ENCODE data around the gene FHIT.
"Not testable (repeated sequence)": the region's sequence is repeated elsewhere in the genome, so short reads cannot be mapped to it uniquely, and the experiment has no call there.

The FHIT gene

DNA sequence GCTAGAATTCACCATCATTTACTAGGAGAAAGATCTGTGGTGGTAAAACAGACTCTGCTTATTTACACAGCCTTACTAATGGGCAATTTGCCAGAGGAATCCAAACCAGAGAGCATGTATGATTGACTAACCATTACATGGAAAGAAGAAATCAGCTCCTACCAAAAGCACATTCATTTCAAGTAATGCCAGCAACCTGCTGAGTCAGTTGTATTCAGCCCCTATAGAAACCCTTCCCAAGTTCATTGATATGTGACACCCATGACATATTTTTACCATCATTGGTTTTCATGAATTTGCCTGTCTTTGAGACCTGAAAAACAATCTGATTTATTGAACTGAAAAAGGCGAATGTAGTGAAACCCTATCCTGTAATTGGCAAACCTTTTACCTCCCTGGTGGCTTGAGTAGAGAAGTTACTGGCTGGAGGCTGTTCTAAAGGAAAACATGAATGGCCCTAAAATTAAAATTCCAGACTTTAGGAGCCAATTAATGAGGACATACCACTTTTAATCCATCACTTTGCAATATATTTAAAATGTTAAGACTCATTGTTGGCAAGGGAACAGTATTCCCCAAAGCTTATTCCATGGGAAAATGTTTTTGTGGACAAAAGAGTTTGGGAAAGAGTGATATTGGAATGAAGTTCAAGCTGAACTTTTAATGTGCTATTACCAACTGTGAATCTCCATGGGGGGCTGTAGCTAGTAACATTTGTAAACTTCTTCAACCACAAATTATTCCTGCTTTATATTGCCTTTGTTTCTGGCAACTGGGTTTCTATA lies 542.9 kb downstream of the FHIT start:
- DNase-seq (ENCODE audit: low read depth, low spot score), result peak; percentile 84

DNA sequence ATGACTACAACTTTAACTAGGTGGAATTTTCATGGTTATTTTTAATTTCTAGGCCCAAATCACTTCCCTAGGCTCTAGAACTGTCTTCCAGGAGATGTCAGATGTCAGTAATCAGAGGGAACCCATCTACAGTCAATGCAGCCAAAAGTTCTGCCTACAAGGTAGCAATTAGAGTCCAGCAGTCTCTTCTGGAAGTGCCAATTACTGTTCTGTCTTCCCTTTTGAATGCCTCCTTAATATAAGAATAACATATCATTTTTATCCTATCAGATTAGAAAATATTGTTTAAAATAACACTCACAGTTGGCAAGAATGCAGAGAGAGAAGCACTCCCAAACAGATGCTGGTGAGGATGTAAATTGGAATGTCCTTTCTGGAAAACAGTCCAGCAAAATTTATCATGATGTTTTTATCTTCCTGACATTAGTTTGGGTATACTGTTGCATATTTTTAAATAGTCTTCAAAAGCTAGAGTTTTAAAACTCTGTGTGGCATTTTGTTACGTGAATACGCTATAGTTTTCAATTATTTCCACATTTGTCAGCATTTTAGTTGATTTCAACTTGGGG lies 543.7 kb downstream of the FHIT start:
- DNase-seq (ENCODE audit: low read depth, low spot score), result no peak

DNA sequence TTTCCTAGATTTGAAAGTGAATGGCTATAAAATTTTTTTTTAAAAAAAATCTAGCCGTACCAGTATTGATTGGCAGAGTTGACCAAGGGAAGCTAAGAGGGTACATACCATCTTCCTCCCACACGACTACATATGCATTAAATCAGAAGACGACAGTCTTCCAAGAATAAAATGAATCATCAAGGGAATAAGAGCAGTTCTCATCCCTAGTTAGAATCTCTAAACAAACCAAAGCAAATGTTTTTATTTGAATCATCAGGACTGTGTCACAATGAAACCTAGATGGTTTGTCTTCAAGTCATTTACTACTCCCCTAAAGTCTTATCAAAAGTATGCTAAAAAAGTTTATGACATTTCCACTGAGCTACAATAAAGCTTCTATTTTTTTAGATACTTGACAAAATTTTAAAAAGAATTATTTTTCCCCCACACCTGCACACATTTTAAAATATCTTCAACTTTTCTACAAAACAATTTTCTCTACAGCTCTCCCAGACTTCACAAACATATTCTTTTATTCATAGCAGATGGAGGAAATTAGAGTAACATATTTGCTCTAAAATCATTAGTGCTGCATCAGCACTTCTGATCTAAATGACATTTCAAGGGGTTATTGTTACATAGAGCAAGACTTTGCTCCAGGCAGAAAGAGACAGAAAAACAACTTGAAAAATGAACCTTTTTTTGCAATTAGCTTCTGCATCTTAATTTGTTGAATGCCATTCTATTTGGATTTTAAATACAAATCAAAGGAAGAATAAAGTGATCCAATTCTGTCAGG lies 547.1 kb downstream of the FHIT start:
- DNase-seq (ENCODE audit: low read depth, low spot score), result no peak

DNA sequence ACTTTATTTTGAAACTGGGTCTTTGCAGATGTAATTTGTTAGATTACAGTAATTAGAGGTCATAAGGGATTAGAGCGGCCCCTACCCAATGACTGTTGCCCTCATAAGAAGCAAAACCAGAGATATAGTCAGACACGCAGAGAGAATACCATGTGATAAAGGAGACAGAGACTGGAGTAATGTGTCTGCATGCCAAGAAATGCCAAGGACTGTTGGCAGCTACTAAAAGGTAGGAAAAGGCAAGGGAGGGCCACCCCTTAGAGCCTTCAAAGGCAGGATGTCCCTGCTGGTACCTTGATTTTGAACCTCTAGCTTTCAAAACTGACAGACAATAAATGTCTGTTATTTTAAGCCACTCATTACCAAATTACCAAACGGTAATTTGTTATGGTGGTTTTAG lies 548.2 kb downstream of the FHIT start:
- no peak for DNase-seq (ENCODE audit: low read depth, low spot score)

DNA sequence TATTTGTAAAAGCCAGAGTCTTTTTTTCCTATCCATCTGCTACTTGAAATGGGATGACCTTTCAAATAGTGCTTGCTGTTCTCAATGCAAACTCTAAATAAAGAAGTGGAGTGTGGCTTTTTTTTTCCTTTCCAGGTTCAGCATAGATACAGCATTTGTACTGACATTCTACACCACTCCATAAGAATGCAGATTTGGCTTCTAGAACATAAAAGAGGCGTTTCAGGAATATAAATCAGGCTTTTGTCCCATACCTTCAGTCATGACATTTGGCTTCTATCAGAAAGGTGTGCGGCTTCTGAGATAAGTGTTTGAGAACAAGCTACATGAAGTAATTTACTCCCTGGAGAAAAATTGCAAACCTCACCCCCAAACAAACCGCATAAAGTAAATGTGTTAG lies 553.1 kb downstream of the FHIT start:
- no peak for DNase-seq (ENCODE audit: low read depth, low spot score)

DNA sequence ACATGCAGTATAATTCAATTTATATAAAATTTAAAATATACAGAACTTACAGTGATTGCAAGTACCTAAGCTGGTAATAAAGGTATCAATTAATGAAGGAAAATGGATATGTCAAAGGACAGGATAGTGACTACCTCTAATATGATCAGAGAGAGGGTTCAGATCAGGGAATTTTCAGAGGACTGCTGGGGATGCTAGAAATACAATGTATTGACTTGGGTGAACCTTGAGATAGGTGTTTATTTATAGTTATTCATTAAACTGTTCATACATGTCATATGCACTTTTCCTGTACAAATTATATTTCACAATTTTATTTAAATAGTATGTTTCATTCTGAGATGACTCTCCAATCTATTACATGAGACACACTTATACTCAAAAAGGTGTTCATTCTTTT lies 554.1 kb downstream of the FHIT start:
- no peak for DNase-seq (ENCODE audit: low read depth, low spot score)

DNA sequence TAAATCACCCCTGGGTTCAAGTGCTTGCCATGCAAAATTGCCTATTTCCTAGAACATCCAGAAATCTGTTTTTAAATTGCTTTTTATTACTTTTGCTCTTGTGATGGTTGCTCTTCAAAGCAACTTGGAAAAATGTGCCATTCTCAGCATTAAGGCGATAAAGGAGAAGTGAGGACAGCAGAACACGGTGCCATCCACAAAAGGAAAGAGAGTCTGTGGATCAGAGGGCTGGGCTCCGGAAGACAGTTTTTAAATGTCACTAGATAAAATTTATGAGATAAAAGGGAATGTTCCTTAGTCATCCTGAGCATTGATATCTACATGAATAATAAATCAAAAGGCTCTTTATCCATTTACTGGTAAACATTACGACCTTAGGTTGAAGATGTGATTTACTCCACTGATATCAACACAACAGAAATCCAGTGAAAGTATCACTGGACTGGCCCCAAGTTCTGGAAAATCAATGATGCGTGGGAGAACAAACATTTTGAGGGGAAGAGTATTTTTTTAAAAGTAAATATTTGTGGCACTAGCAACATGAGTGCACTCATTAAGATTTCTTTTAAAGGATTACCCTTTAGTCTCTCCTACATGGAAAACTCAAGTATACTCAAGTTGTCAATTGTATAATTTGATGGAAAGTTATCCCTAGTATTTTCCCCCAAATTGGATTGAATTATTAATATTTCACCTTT lies 554.7 kb downstream of the FHIT start:
- DNase-seq (ENCODE audit: low read depth, low spot score), result no peak

DNA sequence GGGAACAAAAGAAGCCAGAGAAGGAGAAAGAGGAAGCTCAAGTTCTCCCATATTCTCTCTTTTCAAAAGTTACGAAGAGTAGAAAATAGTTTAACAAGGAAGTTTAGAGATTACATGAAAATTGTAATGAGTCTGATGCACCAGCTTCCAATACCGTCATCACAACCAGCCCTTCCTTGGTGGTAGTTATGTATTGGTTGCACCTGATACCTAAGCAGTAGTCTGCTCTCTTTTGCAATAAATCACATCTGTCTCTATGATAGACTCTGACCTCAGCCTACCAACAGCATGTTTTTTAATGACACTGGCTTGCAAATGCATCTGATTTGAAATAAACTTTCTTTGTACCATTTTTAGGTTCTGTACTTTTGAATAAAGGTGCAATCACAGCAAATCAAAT lies 575.8 kb downstream of the FHIT start:
- DNase-seq (ENCODE audit: low read depth, low spot score), result no peak

DNA sequence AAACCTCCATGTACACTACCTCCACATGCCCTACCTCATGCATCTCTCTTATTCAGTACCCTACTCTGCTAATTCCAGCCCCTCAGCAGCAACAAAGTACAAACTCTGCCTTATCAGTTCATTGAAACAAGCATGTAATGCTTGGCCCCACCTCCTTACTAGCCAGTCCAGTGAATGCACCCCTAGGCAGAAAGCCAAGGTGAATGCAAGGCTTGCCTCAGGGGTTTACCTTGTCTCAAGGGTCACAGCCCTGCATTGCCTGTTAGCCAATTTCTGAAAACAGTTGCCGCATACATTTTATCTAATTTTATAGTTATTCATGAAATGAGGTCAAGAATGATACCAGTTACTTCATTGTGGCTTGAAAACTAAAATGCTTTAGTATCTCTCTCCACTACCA lies 576.4 kb downstream of the FHIT start:
- DNase-seq (ENCODE audit: low read depth, low spot score), result no peak

DNA sequence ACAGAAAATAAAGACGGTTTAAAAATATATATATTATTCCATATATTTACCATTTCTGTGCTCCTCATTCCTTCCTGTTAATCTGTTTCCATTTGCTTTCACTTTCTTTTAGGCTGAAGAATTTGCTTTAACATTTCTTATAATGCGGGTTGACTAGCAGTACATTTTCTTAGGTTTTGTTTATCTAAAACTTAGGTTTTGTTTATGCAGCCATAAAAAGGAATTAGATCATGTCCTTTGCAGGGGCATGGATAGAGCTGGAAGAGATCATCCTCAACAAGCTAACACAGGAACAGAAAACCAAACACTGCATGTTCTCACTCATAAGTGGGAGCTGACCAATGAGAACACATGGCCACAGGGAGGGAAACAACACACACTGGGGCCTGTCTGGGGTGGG lies 578.1 kb downstream of the FHIT start:
- DNase-seq (ENCODE audit: low read depth, low spot score), result no peak

DNA sequence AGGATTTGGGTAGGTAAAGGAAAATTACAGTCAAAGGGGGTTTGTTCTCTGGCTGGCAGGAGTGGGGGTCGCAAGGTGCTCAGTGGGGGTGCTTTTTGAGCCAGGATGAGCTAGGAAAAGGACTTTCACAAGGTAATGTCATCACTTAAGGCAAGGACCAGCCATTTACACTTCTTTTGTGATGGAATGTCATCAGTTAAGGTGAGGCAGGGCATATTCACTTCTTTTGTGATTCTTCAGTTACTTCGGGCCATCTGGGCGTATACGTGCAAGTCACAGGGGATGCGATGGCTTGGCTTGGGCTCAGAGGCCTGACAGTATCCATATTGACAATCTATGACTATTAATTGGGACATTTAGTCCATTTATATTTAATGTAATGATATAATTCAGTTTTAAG lies 578.9 kb downstream of the FHIT start:
- not testable (repeated sequence) for DNase-seq (ENCODE audit: low read depth, low spot score)

DNA sequence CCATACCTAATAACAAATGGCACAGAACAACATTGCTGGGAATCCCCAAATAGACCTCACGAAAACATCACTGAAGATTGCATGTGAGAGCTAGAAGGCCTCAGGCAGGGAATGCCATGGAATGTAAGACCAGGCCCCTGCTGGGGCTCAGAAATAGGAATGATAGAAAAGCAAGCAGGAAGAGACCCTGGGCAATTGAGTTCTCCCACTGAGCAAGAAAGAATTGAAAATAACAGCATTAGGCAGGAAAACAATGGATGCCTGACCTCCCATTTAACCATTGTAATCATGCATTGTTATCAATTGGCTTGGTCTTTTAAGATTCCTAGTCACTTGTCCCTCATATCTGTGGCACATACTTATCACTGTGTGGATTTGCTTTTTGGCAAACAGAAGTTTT lies 581.6 kb downstream of the FHIT start:
- no peak for DNase-seq (ENCODE audit: low read depth, low spot score)

DNA sequence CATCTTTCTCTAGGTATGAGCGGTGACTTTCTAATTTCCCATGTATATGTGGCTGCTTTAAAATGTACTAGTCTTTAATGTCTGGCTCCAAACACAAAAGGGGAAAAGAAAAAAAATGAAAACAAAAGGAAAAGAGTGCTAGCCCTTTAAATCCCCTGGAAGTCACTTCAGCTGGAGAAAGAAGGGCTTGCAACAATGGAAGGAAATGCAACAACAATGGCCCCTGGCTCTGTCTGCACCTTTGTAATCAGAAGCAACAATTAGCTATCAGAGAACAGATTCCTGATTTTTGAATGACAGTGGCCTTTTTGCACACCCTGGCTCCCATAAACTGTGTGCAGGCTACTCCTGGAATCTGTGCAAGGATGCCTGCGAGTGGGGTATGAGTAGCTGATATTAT lies 591.2 kb downstream of the FHIT start:
- no peak for DNase-seq (ENCODE audit: low read depth, low spot score)

DNA sequence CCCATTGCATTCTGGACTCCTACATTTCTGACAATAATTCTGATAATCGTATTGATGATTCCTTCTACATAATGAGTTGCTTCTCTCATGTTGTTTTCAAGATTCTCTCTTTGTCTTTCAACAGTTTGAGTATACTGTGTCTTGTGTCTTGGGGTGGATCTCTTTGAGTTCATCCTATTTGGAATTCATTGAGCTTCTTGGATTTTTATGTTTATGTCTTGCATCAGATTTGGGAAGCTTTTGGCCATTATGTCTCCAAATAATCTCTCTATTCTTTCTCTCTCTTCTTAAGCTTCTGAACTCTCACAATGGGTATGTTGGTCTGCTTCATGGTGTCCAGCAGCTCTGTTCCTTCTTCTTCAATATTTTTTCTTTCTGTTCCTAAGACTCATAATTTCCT lies 592.2 kb downstream of the FHIT start:
- DNase-seq (ENCODE audit: low read depth, low spot score), result no peak

DNA sequence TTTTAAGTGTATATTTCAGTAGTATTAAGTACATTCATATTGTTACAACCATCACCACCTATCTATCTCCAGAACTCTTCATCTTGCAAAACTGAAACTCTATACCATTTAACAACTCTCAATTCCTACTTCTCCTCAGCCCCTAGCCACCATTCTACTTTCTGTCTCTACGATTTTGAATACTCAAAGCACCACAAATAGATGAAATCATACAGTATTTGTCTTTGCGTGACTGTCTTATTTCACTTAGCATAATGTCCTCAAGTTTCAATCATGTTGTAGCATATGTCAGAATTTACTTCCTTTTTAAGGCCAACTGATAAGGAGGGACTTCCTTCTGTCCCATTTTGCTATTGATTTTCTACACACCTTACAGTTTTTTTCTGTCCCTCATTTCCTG lies 593.3 kb downstream of the FHIT start:
- no peak for DNase-seq (ENCODE audit: low read depth, low spot score)

DNA sequence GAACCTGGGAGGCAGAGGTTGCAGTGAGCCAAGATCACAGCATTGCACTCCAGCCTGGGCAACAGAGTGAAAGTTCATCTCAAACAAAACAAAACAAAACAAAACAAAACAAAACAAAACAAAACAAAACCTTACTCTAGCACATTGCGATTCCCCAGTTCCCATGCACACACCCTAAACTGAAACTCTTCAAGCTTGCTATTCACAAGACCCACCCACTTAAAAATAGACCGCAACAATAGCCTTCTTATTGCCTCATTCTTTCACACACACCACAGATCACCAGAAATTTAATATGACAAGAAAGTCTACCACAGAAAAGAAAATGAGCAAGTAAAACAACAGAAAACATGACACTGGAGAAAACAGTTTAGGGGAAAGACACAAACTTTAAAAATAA lies 598.4 kb downstream of the FHIT start:
- DNase-seq (ENCODE audit: low read depth, low spot score), result no peak

DNA sequence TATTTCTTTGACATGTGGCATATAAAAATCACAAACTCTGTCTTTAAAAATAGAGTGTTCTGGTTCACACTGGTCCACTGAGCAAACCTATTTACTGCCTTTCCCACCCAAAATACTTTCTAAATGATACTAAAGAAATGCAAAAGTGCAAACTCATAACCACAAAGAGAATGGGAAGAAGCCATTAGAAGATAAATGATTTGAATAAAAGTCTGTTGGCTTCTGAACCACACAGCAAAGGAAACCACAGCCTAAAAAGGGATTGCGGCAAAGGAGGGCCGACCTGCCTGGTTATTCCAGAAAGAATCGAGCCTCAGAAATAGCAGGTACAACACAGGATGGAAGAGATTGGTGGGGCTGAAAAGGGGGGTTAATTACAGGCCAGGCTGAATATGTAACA lies 599.5 kb downstream of the FHIT start:
- DNase-seq (ENCODE audit: low read depth, low spot score), result no peak

DNA sequence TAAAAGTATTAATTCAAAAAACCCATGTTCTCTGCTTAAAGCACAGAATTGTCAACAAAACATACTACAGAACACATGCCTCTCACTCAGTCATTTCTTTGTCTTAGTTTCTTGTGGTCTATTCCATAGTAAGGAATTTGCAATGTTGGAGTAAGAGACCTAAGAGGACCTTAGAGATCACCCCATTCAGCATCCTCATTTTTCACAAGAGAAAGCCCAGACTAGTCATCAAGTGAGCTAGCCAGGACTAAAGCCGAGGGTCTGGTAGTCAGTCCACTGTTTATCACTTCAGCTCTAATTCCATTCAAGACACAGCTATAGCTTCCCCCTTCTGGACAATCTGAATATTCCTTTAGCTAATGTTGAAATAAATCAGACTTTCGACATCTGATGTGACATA lies 601.1 kb downstream of the FHIT start:
- DNase-seq (ENCODE audit: low read depth, low spot score), result no peak

DNA sequence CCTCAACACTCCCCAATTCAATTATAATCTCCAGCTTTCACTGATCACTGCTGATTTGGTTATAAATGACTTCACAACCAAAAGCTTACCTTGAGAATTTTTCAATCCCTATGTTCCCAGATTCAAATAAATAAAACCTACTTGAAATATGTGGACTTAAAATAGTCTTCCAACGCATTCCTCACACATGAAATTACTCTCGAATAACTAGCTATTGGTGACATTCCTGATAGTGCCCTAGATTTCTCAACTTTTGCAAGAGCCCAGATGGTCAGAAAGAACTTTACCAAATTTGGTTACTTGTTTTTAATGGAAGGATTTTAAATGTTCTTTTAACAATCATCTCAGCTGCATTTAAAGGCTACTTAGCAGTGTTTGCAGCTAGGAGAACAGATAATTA lies 605.5 kb downstream of the FHIT start:
- DNase-seq (ENCODE audit: low read depth, low spot score), result no peak

DNA sequence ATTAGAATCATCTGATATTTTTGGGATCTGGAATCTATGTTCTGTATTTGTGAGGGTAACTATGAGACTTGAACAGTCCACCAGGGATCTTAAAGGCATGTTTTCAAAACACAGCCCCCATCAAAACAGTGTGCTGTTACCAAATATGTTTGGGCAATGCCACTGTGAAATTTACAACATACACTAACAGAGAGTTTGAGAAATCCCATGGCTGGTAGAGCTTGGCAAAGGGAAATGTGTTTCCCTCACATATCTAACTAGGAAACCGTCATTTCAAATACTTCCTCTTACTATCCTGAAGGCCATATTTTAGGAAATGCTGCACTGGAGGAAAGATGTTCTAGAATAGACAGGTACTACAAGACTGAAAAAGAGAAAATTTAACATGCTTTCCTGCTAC lies 607.4 kb downstream of the FHIT start:
- DNase-seq (ENCODE audit: low read depth, low spot score), result no peak

DNA sequence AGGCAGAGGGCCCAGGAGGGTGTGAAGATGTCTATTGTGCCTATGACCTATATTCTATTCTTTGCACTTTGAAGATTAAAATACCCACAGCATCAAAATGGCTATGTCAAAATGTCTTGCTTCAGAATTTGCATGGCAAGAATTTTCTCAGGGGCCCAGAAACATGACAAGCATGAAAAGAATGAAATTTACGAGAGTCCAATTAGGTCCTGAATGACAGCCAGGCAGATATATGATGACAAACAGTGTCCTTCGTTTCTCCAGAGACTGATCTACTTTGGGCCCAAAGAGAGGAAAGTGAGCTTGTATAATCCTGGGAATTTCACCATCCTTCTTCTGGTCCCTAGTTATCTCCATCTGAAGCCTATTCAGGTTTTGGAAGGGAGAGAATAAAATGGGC lies 609.9 kb downstream of the FHIT start:
- no peak for DNase-seq (ENCODE audit: low read depth, low spot score)

DNA sequence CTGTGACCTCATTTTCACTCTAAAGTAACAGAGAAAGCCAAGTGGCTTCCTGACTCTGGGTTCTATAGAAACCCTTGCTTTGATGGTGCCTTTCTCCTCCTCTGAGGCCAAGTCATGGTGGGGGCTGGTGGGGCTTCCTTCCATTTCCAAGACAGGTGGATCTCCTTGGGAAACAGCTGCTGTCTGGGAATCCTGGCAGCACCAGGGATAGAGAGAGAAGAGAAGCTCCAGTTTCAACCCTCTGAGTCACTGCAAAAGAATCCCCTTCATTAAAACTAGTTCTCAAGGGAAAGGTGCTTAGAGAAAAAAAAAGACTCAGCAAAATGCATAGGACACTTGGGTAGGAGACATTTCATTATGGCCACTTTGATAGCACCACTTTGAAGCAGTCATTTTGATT lies 614.4 kb downstream of the FHIT start:
- DNase-seq (ENCODE audit: low read depth, low spot score), result peak; percentile 72

All from astrocyte of the hippocampus (primary cell).